ENCODE results near the gene YTHDF1. TPM values are rescaled to one million over a fixed set of nuclear protein-coding genes. Genes with fewer than 3 reads are reported as not detected.
A peak's percentile ranks its signal among the peaks of the same experiment; 100 is the strongest.
"Not testable (repeated sequence)": the region's sequence is repeated elsewhere in the genome, so short reads cannot be mapped to it uniquely, and the experiment has no call there.

YTHDF1 gene
- total RNA-seq, 1 experiment from 2014 or later, result 93.4 TPM

DNA sequence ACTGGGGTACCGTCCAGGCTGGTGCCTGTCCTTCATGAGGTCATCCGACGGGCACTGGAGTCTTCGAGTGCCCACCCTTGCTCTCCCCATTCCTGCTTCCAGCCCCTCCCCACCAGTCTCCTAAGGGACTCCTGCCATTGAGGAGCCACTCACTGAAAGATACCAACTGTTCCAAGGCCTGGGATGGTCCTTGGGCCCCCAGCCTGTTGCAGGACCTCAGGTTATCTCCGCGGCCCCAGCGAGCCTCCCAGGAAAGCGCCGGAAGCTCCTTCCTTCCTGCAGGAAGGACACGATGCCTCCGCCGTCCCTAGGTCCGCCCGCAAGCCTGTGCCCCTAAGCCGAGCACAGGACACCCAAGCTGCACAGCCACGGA lies 37.1 kb upstream of the YTHDF1 start:
- H3K27me3 Mint-ChIP-seq (ENCODE audit: unreplicated experiment), result peaks cover 94% of the 10 kb centered on the region
- H3K4me1 Mint-ChIP-seq (ENCODE audit: low read depth, unreplicated experiment), result no peaks in the 10 kb centered on the region
- peaks cover 3% of the 10 kb centered on the region for H3K9me3 Mint-ChIP-seq (ENCODE audit: low read depth, unreplicated experiment)
- intact Hi-C loops (cut with micrococcal nuclease; ENCODE audit: unreplicated experiment), result loop anchor here (5.0 kb wide), 1 partner anchor 71 kb away; no protein-coding TSS in a partner anchor
- TF ChIP-seq CTCF (IDR thresholded peaks at IDR 0.05; ENCODE audit: unreplicated experiment), result no peak
- BruUV-seq (replicated peaks), result no TSS peak
- no peak overlapping the region for H3K27ac Mint-ChIP-seq (ENCODE audit: unreplicated experiment)
- CTCF ChIA-PET, result interaction anchor here (0.8 to 3.2 kb wide), 5 partner anchors 16 to 33 kb away, joined by 3 to 9 read pairs (median 6); no protein-coding TSS in a partner anchor
- H3K36me3 Mint-ChIP-seq (ENCODE audit: insufficient read depth, unreplicated experiment), result no peaks in the 10 kb centered on the region
- no peak for DNase-seq
- H3K4me3 Mint-ChIP-seq (ENCODE audit: low read depth, unreplicated experiment), result no peak overlapping the region

DNA sequence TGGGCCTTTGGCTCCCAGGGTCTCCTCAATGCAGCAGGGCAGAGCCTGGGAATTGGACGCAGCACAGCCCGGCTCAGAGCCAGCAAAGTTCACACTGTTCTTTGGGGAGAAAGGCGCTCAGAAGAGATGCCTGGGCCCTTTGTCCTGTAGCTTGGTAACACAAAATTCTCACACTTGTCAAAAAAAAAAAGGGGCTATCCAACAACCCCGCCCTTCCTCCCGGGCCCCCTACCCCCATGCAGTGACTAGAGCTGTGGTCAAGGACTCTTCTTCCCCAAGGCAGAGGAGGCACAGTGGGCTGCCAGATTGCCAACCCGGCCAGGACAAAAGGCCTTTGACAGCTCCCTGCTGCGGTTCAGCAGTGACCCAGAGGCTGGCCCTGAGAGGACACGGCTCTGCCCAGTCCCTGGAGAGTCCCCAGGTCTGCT lies 36.4 kb upstream of the YTHDF1 start:
- H3K27ac Mint-ChIP-seq (ENCODE audit: unreplicated experiment), result no peak overlapping the region
- no peaks in the 10 kb centered on the region for H3K4me1 Mint-ChIP-seq (ENCODE audit: low read depth, unreplicated experiment)
- no TSS peak for BruUV-seq (replicated peaks)
- peaks cover 94% of the 10 kb centered on the region for H3K27me3 Mint-ChIP-seq (ENCODE audit: unreplicated experiment)
- intact Hi-C loops (cut with micrococcal nuclease; ENCODE audit: unreplicated experiment), result loop anchor here (5.0 kb wide), 1 partner anchor 70 kb away; no protein-coding TSS in a partner anchor
- no peak for DNase-seq
- no peak overlapping the region for H3K4me3 Mint-ChIP-seq (ENCODE audit: low read depth, unreplicated experiment)
- no peaks in the 10 kb centered on the region for H3K36me3 Mint-ChIP-seq (ENCODE audit: insufficient read depth, unreplicated experiment)
- H3K9me3 Mint-ChIP-seq (ENCODE audit: low read depth, unreplicated experiment), result peaks cover 3% of the 10 kb centered on the region
- TF ChIP-seq CTCF (IDR thresholded peaks at IDR 0.05; ENCODE audit: unreplicated experiment), result no peak
- CTCF ChIA-PET, result interaction anchor here (1.2 to 3.2 kb wide), 3 partner anchors 16 to 29 kb away, joined by 3 to 9 read pairs (median 7); no protein-coding TSS in a partner anchor

- H3K36me3 Mint-ChIP-seq (ENCODE audit: insufficient read depth, unreplicated experiment); H3K9me3 Mint-ChIP-seq (ENCODE audit: low read depth, unreplicated experiment); H3K4me1 Mint-ChIP-seq (ENCODE audit: low read depth, unreplicated experiment); BruUV-seq (replicated peaks); H3K4me3 Mint-ChIP-seq (ENCODE audit: low read depth, unreplicated experiment); H3K27ac Mint-ChIP-seq (ENCODE audit: unreplicated experiment): not testable (repeated sequence)
- DNase-seq, result peak; percentile 69
- intact Hi-C loops (cut with micrococcal nuclease; ENCODE audit: unreplicated experiment), result loop anchor here (5.0 kb wide), 1 partner anchor 69 kb away; no protein-coding TSS in a partner anchor
- peaks cover 90% of the 10 kb centered on the region for H3K27me3 Mint-ChIP-seq (ENCODE audit: unreplicated experiment)
- CTCF ChIA-PET, result interaction anchor here (0.6 to 3.2 kb wide), 5 partner anchors 17 to 720 kb away, joined by 3 to 12 read pairs (median 4); no protein-coding TSS in a partner anchor
These were observed 35.4 kb upstream of the YTHDF1 start for GRCh38 chr20:63251350-63251749.

GRCh38 chr20:63249891-63250290 lies 34.0 kb upstream of the YTHDF1 start:
- no peak overlapping the region for H3K27ac Mint-ChIP-seq (ENCODE audit: unreplicated experiment)
- H3K9me3 Mint-ChIP-seq (ENCODE audit: low read depth, unreplicated experiment), result peaks cover 3% of the 10 kb centered on the region
- DNase-seq, result no peak
- TF ChIP-seq CTCF (IDR thresholded peaks at IDR 0.05; ENCODE audit: unreplicated experiment), result no peak
- H3K36me3 Mint-ChIP-seq (ENCODE audit: insufficient read depth, unreplicated experiment), result no peaks in the 10 kb centered on the region
- peaks cover 90% of the 10 kb centered on the region for H3K27me3 Mint-ChIP-seq (ENCODE audit: unreplicated experiment)
- H3K4me3 Mint-ChIP-seq (ENCODE audit: low read depth, unreplicated experiment), result no peak overlapping the region
- intact Hi-C loops (cut with micrococcal nuclease; ENCODE audit: unreplicated experiment), result loop anchor here (5.0 kb wide), 1 partner anchor 68 kb away; no protein-coding TSS in a partner anchor
- CTCF ChIA-PET, result interaction anchor here (5.2 kb wide), 1 partner anchor 26 kb away, joined by 18 read pairs; no protein-coding TSS in a partner anchor
- BruUV-seq (replicated peaks), result no TSS peak
- no peaks in the 10 kb centered on the region for H3K4me1 Mint-ChIP-seq (ENCODE audit: low read depth, unreplicated experiment)
